Inflammatory macrophage (primary cell): Measurements from ENCODE around the gene BICDL1.
"Not testable (repeated sequence)": the region's sequence is repeated elsewhere in the genome, so short reads cannot be mapped to it uniquely, and the experiment has no call there.

Experiments
- DNase-seq, 2 donors: peaks; one replicate each; pipeline ENCODE4 v3.0.0-alpha.2; 2020 to 2022

Gene BICDL1

GRCh38 chr12:120006258-120006975 lies 17.4 kb downstream of the BICDL1 start:
- DNase-seq: no peak

DNA sequence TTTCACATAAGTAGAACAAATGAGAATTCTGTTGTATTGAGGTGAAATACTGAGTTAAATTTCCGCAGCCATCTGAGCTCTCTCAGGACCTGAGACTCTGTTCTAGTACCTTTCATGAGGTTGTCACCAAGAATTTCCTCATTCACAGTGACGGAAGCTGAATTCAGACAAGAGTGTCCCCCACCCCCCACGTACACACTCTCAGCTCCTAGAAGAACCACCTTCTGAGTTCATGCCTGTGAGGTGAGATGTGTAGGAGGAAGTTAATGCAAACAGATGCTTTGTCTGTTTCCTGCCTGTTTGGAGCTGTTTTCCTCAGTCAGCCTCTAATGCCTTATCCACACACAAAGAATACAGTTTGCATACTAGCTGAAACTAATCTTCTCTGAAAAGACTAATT lies 18.2 kb downstream of the BICDL1 start:
- DNase-seq: no peak

- DNase-seq: no peak
Observed at GRCh38 chr12:120010661-120011230, 21.7 kb downstream of the BICDL1 start.

- DNase-seq: no peak
Observed at GRCh38 chr12:120012067-120012621, 23.1 kb downstream of the BICDL1 start.

- no peak for DNase-seq
Observed at GRCh38 chr12:120013659-120014380, 24.8 kb downstream of the BICDL1 start.

DNA sequence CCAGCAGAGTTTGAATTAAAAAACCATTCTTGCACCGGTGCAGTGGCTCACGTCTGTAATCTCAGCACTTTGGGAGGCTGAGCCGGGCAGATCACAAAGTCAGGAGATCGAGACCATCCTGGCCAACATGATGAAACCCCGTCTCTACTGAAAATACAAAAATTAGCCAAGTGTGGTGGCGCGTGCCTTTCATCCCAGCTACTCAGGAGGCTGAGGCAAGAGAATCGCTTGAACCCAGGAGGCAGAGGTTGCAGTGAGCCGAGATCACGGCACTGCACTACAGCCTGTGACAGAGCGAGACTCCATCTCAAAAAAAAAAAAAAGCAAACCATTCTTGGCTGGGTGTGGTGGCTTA lies 25.3 kb downstream of the BICDL1 start:
- not testable (repeated sequence) for DNase-seq

- DNase-seq: no peak
Observed at GRCh38 chr12:120015313-120015712, 26.3 kb downstream of the BICDL1 start.

- not testable (repeated sequence) for DNase-seq
Observed at GRCh38 chr12:120016199-120016598, 27.2 kb downstream of the BICDL1 start.

- DNase-seq: no peak
Observed at GRCh38 chr12:120019197-120019596, 30.2 kb downstream of the BICDL1 start.

- no peak for DNase-seq
Observed at GRCh38 chr12:120019938-120020337, 30.9 kb downstream of the BICDL1 start.

DNA sequence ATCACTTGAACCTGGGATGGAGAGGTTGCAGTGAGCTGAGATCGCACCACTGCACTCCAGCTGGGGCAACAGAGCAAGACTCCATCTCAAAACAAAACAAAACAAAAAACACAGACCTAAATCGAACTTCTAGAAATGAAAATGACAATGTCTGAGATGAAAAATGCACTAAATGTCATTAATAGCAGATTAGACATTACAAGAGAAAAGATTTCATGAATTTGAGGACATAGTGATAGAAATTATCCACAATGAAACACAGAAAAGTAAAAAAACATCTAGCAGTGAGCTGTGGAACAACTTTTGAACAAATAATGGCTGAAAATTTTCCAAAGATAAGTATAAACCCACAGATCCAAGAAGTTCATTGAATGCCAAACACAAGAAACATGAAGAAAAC lies 35.2 kb downstream of the BICDL1 start:
- DNase-seq: no peak

- DNase-seq: no peak
Observed at GRCh38 chr12:120025640-120026039, 36.6 kb downstream of the BICDL1 start.

GRCh38 chr12:120032242-120032641 lies 43.2 kb downstream of the BICDL1 start:
- no peak for DNase-seq

DNA sequence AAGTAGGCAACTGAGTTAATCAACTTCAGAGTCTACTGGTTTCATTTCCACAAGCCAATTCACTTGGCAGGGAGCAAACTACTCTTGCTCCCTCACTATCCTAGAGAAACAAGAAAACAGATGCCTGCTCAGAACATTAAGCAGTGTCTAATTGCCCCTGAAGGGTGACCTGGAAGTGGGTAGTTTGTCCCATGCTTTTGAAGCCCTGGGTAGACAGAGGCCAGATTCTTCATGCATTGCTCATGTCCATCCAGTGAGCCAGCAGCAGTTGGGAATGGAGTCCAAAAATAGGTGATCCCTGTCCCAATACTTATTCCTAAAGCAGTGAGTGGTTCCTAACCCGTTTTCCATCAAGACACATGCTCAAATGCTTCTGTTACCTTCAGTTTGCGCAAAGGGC lies 48.8 kb downstream of the BICDL1 start:
- DNase-seq: no peak

DNA sequence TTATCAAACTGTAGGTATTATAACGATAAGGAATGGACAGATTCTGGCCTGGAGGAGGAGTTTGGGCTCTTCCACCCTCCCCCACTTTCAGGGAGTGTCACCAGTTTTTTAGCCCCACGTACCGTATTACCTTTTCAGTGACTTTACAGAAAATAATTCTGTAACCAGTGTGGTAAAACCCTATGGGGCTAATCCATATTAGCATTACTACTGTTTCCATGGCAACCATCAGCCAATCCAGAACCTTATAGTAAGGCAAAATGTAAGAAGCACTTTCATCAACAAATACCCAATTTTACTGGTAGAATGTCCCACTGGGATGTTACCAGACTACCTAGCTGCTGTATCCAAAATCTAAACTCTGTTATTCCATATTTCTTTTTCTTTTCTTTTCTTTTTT lies 50.7 kb downstream of the BICDL1 start:
- no peak for DNase-seq

DNA sequence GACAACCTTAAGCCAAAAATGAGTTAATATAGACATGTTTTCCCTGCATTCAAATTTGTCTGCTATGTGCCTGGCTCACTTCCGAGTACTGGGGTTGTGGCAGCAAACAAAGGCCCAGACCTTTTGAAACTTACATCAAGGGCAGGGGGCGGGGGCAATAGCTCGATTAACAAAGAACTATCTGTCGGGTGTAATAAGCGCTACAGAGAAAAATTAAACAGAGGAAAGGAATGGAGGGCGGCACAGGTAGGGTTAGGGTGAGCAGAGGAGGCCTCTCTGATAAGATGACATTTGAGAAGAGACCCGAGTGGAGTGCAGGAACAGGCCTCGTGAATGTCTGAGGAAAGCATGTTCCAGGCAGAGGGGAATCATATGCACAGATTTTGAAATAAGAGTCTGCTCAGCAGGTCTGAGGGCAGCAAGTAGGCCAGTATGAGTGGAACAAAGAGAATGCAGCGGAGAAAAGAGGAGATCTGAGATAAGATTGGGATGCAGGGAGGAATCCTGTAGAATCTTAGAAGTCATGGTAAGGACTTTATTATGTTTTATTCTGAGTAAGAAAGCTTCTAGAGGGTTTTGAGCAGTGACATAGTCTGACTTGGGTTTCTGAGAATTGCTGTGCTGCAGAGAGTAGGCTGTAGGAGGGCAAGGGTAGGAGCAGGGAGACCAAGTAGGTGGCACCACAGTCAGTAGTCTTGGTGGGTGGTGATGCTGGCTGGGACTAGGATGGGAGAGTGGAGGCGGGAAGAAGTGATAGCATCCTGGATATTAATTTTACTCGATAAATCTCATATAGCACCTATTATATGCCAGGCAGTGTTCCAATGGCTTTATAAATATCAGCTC lies 52.6 kb downstream of the BICDL1 start:
- DNase-seq: no peak

DNA sequence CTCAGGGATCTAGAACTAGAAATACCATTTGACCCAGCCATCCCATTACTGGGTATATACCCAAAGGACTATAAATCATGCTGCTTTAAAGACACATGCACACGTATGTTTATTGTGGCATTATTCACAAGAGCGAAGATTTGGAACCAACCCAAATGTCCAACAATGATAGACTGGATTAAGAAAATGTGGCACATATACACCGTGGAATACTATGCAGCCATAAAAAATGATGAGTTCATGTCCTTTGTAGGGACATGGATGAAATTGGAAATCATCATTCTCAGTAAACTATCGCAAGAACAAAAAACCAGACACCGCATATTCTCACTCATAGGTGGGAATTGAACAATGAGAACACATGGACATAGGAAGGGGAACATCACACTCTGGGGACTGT lies 56.3 kb downstream of the BICDL1 start:
- DNase-seq: not testable (repeated sequence)

- no peak for DNase-seq
Observed at GRCh38 chr12:120047072-120047471, 58.0 kb downstream of the BICDL1 start.

- no peak for DNase-seq
Observed at GRCh38 chr12:120048263-120048662, 59.2 kb downstream of the BICDL1 start.

- no peak for DNase-seq
Observed at GRCh38 chr12:120049426-120049825, 60.4 kb downstream of the BICDL1 start.

- no peak for DNase-seq
Observed at GRCh38 chr12:120051535-120051934, 62.5 kb downstream of the BICDL1 start.

DNA sequence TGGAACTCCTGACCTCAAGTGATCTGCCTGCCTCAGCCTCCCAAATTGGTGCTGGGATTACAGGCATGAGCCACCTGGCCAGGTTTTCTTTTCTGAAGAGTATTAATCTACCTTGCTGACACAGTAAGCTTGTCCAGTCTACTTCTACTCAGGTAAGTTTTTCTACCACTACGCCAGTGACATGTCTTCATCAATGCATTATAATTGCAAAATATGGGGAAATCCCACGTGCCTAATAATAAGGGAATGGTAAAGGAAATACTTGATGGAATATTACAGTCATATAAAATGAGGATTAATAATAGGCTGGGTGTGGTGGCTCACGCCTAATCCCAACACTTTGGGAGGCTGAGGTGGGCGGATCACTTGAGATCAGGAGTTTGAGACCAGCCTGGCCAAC lies 65.3 kb downstream of the BICDL1 start:
- DNase-seq: no peak
